NCI-H2171 (cell line): ENCODE measurements around the gene NTN5.
"Not testable (repeated sequence)": the region's sequence is repeated elsewhere in the genome, so short reads cannot be mapped to it uniquely, and the experiment has no call there.

ENCODE experiments used
- DNase-seq: peaks from one replicate; lab custom pipeline; 2025; lab: John Stamatoyannopoulos, UW

Gene NTN5

GRCh38 chr19:48672994-48673393 lies at the start of gene NTN5:
NTN5 (minus strand) TSS chr19:48673017; CDS start chr19:48670986, 2,031 bp downstream.
- no peak for DNase-seq

- no peak for DNase-seq
Measured at GRCh38 chr19:48722196-48722708, 49.4 kb upstream of the NTN5 start.

GRCh38 chr19:48720613-48721296 lies 47.9 kb upstream of the NTN5 start:
- DNase-seq: peak; percentile 99

- no peak for DNase-seq
Measured at GRCh38 chr19:48720251-48720612, 47.4 kb upstream of the NTN5 start.

GRCh38 chr19:48719263-48720171 lies 46.7 kb upstream of the NTN5 start, which contains the start of gene MAMSTR:
MAMSTR (minus strand) TSS chr19:48719725; CDS start chr19:48719031, 694 bp downstream.
- peak; percentile 60 for DNase-seq

GRCh38 chr19:48718711-48719231 lies 46.0 kb upstream of the NTN5 start:
- no peak for DNase-seq

GRCh38 chr19:48718106-48718505 lies 45.3 kb upstream of the NTN5 start:
- DNase-seq: not testable (repeated sequence)

GRCh38 chr19:48716562-48717291 lies 43.9 kb upstream of the NTN5 start:
- peak; percentile 28 for DNase-seq

GRCh38 chr19:48715681-48716171 lies 42.9 kb upstream of the NTN5 start:
- no peak for DNase-seq

GRCh38 chr19:48714759-48715675 lies 42.2 kb upstream of the NTN5 start:
- DNase-seq: no peak

GRCh38 chr19:48713864-48714755 lies 41.3 kb upstream of the NTN5 start:
- DNase-seq: peak; percentile 98

GRCh38 chr19:48713041-48713863 lies 40.4 kb upstream of the NTN5 start:
- DNase-seq: no peak

- DNase-seq: no peak
Measured at GRCh38 chr19:48711106-48711662, 38.4 kb upstream of the NTN5 start.

GRCh38 chr19:48708471-48708870 lies 35.7 kb upstream of the NTN5 start:
- no peak for DNase-seq

GRCh38 chr19:48705431-48705830 lies 32.6 kb upstream of the NTN5 start:
- DNase-seq: no peak

- no peak for DNase-seq
Measured at GRCh38 chr19:48703316-48703715, 30.5 kb upstream of the NTN5 start.

GRCh38 chr19:48702701-48703100 lies 29.9 kb upstream of the NTN5 start:
- DNase-seq: no peak

- DNase-seq: no peak
Measured at GRCh38 chr19:48698046-48698445, 25.2 kb upstream of the NTN5 start.
